Skeletal muscle tissue (tissue), 4 donors: ENCODE measurements around the gene RAC2. TPM values are rescaled to one million over a fixed set of nuclear protein-coding genes. Genes with fewer than 3 reads are reported as not detected.

ENCODE experiments used
- H3K27ac ChIP-seq: one replicate; pipeline ENCODE4 v1.7.0; 2013; ENCODE audit warnings: mild to moderate bottlenecking, low read depth, low read length, inconsistent platforms
- H3K27me3 ChIP-seq, 3 donors: one replicate each; pipeline ENCODE4 v1.7.0; 2013; ENCODE audit warnings: low read length in 3 of 3; ENCODE audit not compliant: control insufficient read depth in 3 of 3, insufficient read depth in 3 of 3
- H3K36me3 ChIP-seq, 3 donors: one replicate each; pipeline ENCODE4 v1.7.0; 2013; ENCODE audit warnings: low read length in 3 of 3; ENCODE audit not compliant: control insufficient read depth in 3 of 3, insufficient read depth in 3 of 3
- H3K4me1 ChIP-seq, 3 donors: one replicate each; pipeline ENCODE4 v1.7.0; 2013; ENCODE audit warnings: low read length in 3 of 3, mild to moderate bottlenecking in 3 of 3; ENCODE audit not compliant: control insufficient read depth in 3 of 3, insufficient read depth in 3 of 3
- H3K4me3 ChIP-seq, 3 donors: one replicate each; pipeline ENCODE4 v1.7.0; 2013; ENCODE audit warnings: low read length in 3 of 3
- H3K9ac ChIP-seq, 3 donors: one replicate each; pipeline ENCODE4 v1.7.0; 2013; ENCODE audit warnings: low read length in 3 of 3, mild to moderate bottlenecking in 3 of 3, moderate library complexity in 2 of 3, low read depth in 1 of 3
- H3K9me3 ChIP-seq, 3 donors: one replicate each; pipeline ENCODE4 v1.7.0; 2013; ENCODE audit warnings: low read length in 3 of 3; ENCODE audit not compliant: control insufficient read depth in 3 of 3
- total RNA-seq: library from RNA; depleted of rRNA; stranded (reverse); fragments of >200 nt; gene quantifications from one replicate; pipeline ENCODE4 v1.2.3, GENCODE V29; 2014
- donor health status: Osteomylitis.

The RAC2 gene
- 0.52 TPM for total RNA-seq

GRCh38 chr22:37244114-37244921 lies at the start of gene RAC2:
TSS of gene RAC2 (minus strand) at chr22:37244269. CDS start at chr22:37244148, 121 bp downstream.
- Histone ChIP-seq H3K9ac (peak within 1 kb of the TSS in 1 of 3 donors; percentile 38), H3K9me3 (no peaks in the 10 kb centered on the region), H3K36me3 (no peaks in the 10 kb centered on the region), H3K4me1 (no peaks in the 10 kb centered on the region), H3K27ac (no peak within 1 kb of the TSS), H3K27me3 (peaks cover 39 to 60% (median 56%) of the 10 kb centered on the region in 3 donors), H3K4me3 (peak within 1 kb of the TSS in 1 of 3 donors; percentile 40)

DNA sequence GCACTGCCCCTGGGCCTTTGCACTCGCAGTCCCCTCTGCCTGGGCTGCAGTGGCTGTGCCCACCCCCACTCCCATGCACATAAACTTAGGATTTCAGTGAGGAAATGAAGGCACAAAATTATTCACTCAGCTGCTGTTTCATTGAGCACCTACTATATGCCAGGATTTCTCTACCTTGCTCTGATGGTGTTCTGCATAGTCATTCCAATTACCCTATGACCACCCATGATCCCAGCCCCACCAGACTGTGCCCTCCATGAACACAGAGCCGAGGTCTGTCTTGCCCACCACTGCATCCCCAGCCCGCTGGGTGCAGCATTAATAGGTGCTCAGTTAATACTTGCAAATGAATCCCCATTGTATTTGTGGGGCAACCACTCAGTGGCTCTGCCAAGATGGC lies 49.1 kb upstream of the RAC2 start:
- no peak overlapping the region for H3K4me3 ChIP-seq
- no peaks in the 10 kb centered on the region for H3K9me3 ChIP-seq
- no peak overlapping the region for H3K9ac ChIP-seq
- no peaks in the 10 kb centered on the region for H3K36me3 ChIP-seq
- H3K27ac ChIP-seq, result no peak overlapping the region
- H3K4me1 ChIP-seq, result peaks cover 0 to 4% (median 3%) of the 10 kb centered on the region in 3 donors
- H3K27me3 ChIP-seq, result peaks cover 8 to 50% (median 29%) of the 10 kb centered on the region in 3 donors

- Histone ChIP-seq H3K27me3 (peaks cover 8 to 50% (median 31%) of the 10 kb centered on the region in 3 donors), H3K27ac (no peak overlapping the region), H3K9ac (no peak overlapping the region), H3K36me3 (no peaks in the 10 kb centered on the region), H3K4me1 (peaks cover 0 to 4% (median 3%) of the 10 kb centered on the region in 3 donors), H3K9me3 (no peaks in the 10 kb centered on the region), H3K4me3 (no peak overlapping the region)
These were observed 48.6 kb upstream of the RAC2 start for GRCh38 chr22:37292641-37293040.

DNA sequence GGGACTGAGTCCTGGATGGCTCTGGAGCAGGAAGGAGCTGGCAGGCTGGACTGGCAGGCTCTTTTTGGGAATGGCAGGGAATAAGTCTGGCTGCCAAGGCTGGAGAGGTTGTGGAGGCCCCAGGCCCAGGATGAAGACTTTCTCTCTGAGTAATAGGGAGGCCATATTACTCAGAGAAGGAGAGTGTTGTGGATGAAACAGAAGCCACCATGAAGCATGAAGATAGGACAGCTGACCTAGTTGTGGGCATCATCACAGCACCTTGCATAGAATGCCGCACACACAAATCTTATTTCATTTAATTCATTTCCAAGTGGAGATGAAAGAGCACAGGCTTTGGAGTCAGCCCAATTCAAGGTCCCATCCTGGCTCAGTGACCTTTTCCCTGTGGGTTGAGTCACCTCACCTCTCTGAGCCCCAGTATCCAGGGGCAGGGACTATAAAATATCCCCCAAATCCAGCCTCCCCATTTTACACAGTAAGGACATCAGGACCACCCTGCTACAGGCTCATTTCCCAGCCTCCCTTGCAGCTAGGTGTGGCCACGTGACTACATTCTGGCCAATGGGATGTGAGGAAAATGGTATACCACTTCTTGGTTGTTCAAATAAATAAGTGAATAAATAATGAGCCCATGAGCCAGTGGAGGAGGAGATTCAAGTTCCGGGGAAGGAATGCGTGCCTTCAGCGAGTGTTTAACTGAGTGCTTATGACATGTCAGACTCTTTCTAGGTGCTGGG lies 47.7 kb upstream of the RAC2 start:
- Histone ChIP-seq H3K9me3 (no peaks in the 10 kb centered on the region), H3K9ac (no peak overlapping the region), H3K27me3 (peaks cover 8 to 49% (median 35%) of the 10 kb centered on the region in 3 donors), H3K36me3 (no peaks in the 10 kb centered on the region), H3K4me3 (no peak overlapping the region), H3K4me1 (peaks cover 0 to 7% (median 3%) of the 10 kb centered on the region in 3 donors), H3K27ac (no peak overlapping the region)

- no peaks in the 10 kb centered on the region for H3K36me3 ChIP-seq
- peaks cover 0 to 13% (median 3%) of the 10 kb centered on the region in 3 donors for H3K4me1 ChIP-seq
- peaks cover 10 to 47% (median 39%) of the 10 kb centered on the region in 3 donors for H3K27me3 ChIP-seq
- no peak overlapping the region for H3K9ac ChIP-seq
- H3K4me3 ChIP-seq, result no peak overlapping the region
- H3K27ac ChIP-seq, result no peak overlapping the region
- H3K9me3 ChIP-seq, result no peaks in the 10 kb centered on the region
These were observed 46.7 kb upstream of the RAC2 start for GRCh38 chr22:37290737-37291136.

DNA sequence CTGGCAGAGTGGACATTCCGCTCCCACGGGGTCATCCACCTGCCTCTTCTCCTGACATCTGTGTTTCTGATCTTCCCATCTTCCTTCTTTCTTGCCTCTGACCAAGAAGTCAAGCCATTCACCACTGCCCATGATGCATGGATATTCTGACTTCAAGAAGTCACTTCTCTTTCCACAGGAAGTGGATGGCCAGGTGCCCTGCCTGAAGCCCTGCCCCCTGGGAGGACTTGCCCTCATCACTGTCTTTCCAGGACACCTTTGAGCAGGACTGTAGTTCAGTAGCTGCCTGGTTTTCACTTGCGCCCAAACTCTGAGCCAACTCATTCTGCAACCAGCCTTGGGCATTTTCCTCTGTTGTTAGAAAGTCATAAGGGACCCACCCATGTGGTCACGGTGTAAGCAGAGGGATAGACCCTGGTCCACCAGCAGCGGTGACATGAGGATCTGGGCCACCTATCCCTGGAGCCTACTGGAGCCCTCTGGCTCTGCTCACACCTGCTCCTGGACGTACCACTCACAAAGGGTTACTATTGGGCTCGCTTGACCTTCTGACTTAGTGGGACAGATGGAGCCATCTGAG lies 45.2 kb upstream of the RAC2 start:
- Histone ChIP-seq H3K9me3 (no peaks in the 10 kb centered on the region), H3K4me1 (peaks cover 0 to 16% (median 3%) of the 10 kb centered on the region in 3 donors), H3K36me3 (no peaks in the 10 kb centered on the region), H3K9ac (no peak overlapping the region), H3K4me3 (no peak overlapping the region), H3K27me3 (peaks cover 10 to 45% (median 38%) of the 10 kb centered on the region in 3 donors), H3K27ac (no peak overlapping the region)

DNA sequence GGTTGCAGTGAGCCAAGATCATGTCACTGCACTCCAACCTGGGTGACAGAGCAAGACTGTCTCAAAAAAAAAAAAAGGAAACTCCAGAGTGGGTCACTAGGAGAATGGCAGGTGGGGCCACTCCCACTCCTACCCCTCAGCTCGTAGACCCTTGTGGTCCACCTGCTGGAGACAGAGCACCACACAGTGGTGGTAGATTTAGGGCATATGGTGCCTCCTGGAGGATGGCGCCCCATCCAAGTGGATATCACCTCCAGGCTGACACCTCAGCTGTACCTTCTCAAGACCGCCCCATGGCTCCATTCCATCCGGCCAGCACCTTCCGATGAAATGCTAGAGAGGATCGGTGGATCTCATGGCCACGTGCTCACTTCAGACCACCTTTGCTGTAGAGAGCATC lies 44.5 kb upstream of the RAC2 start:
- H3K4me3 ChIP-seq, result no peak overlapping the region
- H3K36me3 ChIP-seq, result no peaks in the 10 kb centered on the region
- H3K27me3 ChIP-seq, result peaks cover 11 to 51% (median 41%) of the 10 kb centered on the region in 3 donors
- no peak overlapping the region for H3K9ac ChIP-seq
- H3K9me3 ChIP-seq, result no peaks in the 10 kb centered on the region
- no peak overlapping the region for H3K27ac ChIP-seq
- peaks cover 0 to 18% (median 3%) of the 10 kb centered on the region in 3 donors for H3K4me1 ChIP-seq

- peaks cover 7 to 49% (median 40%) of the 10 kb centered on the region in 3 donors for H3K27me3 ChIP-seq
- peaks cover 0 to 18% (median 3%) of the 10 kb centered on the region in 3 donors for H3K4me1 ChIP-seq
- no peak overlapping the region for H3K4me3 ChIP-seq
These were observed 43.5 kb upstream of the RAC2 start for GRCh38 chr22:37287550-37287951.

GRCh38 chr22:37285937-37286336 lies 41.9 kb upstream of the RAC2 start:
- Histone ChIP-seq H3K36me3 (no peaks in the 10 kb centered on the region), H3K4me1 (peaks cover 0 to 18% (median 3%) of the 10 kb centered on the region in 3 donors), H3K9me3 (no peaks in the 10 kb centered on the region), H3K27me3 (peaks cover 6 to 54% (median 46%) of the 10 kb centered on the region in 3 donors), H3K27ac (no peak overlapping the region), H3K4me3 (no peak overlapping the region), H3K9ac (no peak overlapping the region)

More at GRCh38 chr22:37287550-37287951, 43.5 kb upstream of the RAC2 start:
- Histone ChIP-seq H3K27ac (no peak overlapping the region), H3K9me3 (no peaks in the 10 kb centered on the region), H3K9ac (no peak overlapping the region), H3K36me3 (no peaks in the 10 kb centered on the region)
